ENCODE results near the gene PIGU. TPM values are rescaled to one million over a fixed set of nuclear protein-coding genes. Genes with fewer than 3 reads are reported as not detected.

The PIGU gene
- total and polyA plus RNA-seq, 11 donors: 10.8 to 24.8 (median 16.1) TPM

DNA sequence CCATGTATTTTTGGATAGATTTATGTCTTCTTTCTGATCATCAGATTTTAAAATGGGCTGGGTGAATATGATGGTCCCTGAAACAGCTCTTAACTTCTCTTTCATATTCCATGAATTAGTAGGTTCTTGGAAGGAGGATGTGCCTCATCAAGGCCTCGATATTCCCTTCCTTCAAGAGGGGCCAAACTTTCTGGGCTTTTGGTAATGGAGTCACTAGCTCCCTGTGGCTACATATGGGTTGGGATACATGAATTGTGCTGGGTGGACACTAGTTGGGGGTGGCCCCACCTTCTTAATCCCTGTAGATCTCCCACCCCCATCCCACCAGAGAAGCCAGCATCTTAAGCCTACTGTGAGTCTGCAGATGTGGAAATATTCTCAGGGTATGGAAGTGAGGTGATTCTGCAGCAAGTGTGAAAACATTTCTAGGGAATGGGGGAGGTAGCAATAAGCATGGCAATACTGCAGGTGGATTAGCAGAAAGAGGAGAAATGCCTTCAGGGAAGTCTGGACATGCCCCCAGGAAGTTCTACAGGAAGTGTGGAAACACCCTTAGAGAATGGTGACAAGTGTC lies 29.5 kb upstream of the PIGU start:
- no peak for DNase-seq
- peaks cover 0 to 8% (median 5%) of the 10 kb centered on the region in 9 donors for H3K36me3 ChIP-seq
- no peak for TF ChIP-seq POLR2A (IDR thresholded peaks at IDR 0.05)
- TF ChIP-seq, protein P1, sequence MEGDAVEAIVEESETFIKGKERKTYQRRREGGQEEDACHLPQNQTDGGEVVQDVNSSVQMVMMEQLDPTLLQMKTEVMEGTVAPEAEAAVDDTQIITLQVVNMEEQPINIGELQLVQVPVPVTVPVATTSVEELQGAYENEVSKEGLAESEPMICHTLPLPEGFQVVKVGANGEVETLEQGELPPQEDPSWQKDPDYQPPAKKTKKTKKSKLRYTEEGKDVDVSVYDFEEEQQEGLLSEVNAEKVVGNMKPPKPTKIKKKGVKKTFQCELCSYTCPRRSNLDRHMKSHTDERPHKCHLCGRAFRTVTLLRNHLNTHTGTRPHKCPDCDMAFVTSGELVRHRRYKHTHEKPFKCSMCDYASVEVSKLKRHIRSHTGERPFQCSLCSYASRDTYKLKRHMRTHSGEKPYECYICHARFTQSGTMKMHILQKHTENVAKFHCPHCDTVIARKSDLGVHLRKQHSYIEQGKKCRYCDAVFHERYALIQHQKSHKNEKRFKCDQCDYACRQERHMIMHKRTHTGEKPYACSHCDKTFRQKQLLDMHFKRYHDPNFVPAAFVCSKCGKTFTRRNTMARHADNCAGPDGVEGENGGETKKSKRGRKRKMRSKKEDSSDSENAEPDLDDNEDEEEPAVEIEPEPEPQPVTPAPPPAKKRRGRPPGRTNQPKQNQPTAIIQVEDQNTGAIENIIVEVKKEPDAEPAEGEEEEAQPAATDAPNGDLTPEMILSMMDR (IDR thresholded peaks at IDR 0.05): no peak
- no peaks in the 10 kb centered on the region for H3K9me3 ChIP-seq
- no peak for ATAC-seq
- peaks cover 0 to 67% (median 44%) of the 10 kb centered on the region in 12 donors for H3K4me1 ChIP-seq
- WGBS, 4 donors: 69 to 92% (median 78%) methylated on average over 1 of the region's 1 CpG
- H3K27me3 ChIP-seq: peaks cover 0 to 5% (median 0%) of the 10 kb centered on the region in 9 donors
- peak overlapping the region in 9 of 12 donors; percentile 72 to 91 (median 86) for H3K4me3 ChIP-seq
- intact Hi-C loops (cut with DNase I): loop anchor here in 9 of 10 donors (5.0 to 10.0 kb wide), 9 partner anchors 122 to 404 kb away; partner anchors contain the start of genes AHCY (in 2 of the 9) and MAP1LC3A (in 1 of the 9)
- peak overlapping the region in 11 of 12 donors; percentile 92 to 100 (median 99) for H3K27ac ChIP-seq

DNA sequence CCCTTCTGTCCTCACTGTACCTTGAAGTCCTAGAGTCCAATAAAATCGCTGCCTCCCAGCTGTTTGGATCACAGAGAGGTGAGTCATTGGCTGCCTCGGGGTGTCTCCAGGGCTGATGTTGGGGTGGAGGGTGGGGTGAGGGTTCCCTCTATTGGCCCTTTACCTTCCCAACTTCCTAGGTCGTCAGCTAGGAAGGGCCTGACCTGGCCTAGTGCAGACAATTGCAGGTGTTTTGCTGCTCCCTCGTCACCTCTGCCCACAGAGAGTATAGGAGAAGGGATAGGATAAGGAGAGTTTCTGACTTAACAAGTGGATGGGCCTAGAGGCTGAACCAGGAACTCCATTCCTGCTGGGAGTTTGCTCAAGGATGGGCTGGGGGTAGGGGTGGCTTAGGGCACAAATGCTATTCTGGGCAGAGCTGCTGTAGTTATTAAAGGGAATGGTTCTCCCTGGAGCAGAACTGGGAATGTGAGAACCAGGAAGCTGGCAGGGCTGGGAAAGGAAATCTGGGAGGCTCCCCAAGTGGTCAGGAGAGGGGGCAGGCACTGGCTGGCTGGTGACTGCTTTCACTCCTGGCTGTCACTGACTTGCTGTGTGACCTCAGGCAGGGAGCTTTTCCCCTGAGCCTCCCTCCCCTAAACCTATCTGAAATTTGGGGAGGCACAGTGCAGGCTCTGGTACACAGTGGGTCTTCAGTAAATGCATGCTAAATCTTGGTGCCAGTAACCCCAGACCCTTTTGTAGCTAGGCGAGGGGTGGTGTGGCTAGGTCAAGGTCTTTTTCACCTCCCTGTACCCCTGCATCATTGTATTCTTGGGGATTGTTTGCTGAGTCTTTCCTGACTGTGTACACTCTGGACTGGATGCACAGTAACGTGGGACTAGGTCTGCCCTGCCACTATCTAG lies 28.8 kb upstream of the PIGU start:
- H3K4me1 ChIP-seq: peaks cover 0 to 65% (median 43%) of the 10 kb centered on the region in 12 donors
- peak overlapping the region; percentile 65 to 94 (median 82) for H3K4me3 ChIP-seq
- peaks cover 0 to 5% (median 0%) of the 10 kb centered on the region in 9 donors for H3K27me3 ChIP-seq
- H3K27ac ChIP-seq: peak overlapping the region; percentile 92 to 100 (median 99)
- peak in 4 of 5 donors; percentile 61 to 71 (median 62) for DNase-seq
- WGBS, 4 donors: 34 to 44% (median 38%) methylated on average over 5 to 6 of the region's 6 CpGs
- H3K9me3 ChIP-seq: no peaks in the 10 kb centered on the region
- no peak for TF ChIP-seq POLR2A (IDR thresholded peaks at IDR 0.05)
- TF ChIP-seq, protein P1 (IDR thresholded peaks at IDR 0.05): peak in 4 of 12 donors; percentile 10 to 18 (median 14)
- intact Hi-C loops (cut with DNase I): loop anchor here (1.0 to 10.0 kb wide), 13 partner anchors 29 to 403 kb away; partner anchors contain the start of genes AHCY (in 2 of the 10), PIGU (in 2 of the 10) and MAP1LC3A (in 1 of the 10)
- peak; percentile 0 to 37 (median 18) for ATAC-seq
- H3K36me3 ChIP-seq: peaks cover 0 to 2% (median 0%) of the 10 kb centered on the region in 9 donors

DNA sequence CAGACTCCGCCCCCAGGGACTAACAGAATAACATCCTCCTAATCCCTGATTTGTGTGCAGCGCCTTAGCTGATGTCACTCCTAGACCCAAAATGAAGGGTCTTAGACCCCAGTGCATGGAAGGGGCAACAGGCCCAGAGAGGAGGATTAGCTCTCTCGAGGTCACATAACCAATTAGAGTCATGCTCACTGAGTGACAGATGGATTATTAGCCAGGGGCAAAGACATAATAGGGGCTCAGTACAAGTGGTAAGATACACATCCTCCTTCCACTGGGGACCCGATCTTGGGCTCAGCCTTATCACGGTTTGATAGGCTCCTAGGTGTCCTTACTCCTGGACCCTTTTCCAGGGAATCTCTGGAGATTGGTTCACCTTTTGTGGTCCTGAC lies 28.1 kb upstream of the PIGU start:
- Histone ChIP-seq H3K36me3 (no peaks in the 10 kb centered on the region), H3K9me3 (no peaks in the 10 kb centered on the region), H3K4me3 (peak overlapping the region; percentile 65 to 94 (median 82)), H3K27ac (peak overlapping the region; percentile 92 to 100 (median 99)), H3K27me3 (peaks cover 0 to 5% (median 0%) of the 10 kb centered on the region in 9 donors), H3K4me1 (peaks cover 0 to 59% (median 36%) of the 10 kb centered on the region in 12 donors)
- ATAC-seq (peak in 1 of 4 donors; percentile 1), DNase-seq (no peak)
- no peak for TF ChIP-seq POLR2A (IDR thresholded peaks at IDR 0.05)
- TF ChIP-seq, protein P1 (IDR thresholded peaks at IDR 0.05): no peak
- intact Hi-C loops (cut with DNase I): loop anchor here (1.0 to 10.0 kb wide), 13 partner anchors 28 to 403 kb away; partner anchors contain the start of genes AHCY (in 2 of the 10), PIGU (in 2 of the 10) and MAP1LC3A (in 1 of the 10)
- 24 to 36% (median 27%) methylated on average over 2 to 5 of the region's 5 CpGs for WGBS, 4 donors

Measured in heart left ventricle (tissue), 16 donors.